ENCODE measurements around the gene RPS6KA2. TPM values are rescaled to one million over a fixed set of nuclear protein-coding genes. Genes with fewer than 3 reads are reported as not detected.

Gene RPS6KA2
- total RNA-seq, 4 donors from 2014 or later, result 22.7 to 55.9 (median 40.6) TPM

DNA sequence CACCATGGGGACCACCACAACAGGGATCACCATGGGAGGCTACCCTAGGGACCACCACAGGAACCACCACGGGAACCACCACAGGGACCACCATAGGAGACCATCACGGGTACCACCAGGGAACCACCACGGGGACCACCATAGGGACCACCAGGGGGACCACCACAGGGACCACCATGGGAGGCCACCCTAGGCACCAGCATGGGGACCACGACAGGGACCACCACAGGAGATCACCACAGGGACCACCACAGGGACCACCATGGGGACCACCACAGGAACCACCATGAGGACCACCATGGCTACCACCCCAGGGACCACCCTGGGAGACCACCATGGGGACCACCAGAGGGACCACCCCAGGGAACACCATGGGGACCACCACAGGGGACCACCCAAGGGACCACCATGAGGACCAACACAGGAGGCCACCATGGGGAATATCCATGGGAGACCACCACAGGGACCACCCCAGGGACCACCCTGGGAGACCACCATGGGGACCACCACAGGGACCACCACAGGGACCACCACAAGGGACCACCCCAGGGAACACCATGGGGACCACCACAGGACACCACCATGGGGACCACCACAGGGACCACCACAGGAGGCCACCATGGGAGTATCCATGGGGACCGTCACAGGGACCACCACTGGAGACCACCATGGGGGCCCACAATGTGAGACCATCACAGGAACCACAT lies 176.7 kb downstream of the RPS6KA2 start:
- no peak for DNase-seq (ENCODE audit: low spot score in 2 of 2)
- 70 to 100% methylated on average over 2 of the region's 5 CpGs for WGBS, 2 donors
- TF ChIP-seq POLR2A (IDR thresholded peaks at IDR 0.05), result no peak
- TF ChIP-seq, protein P1, sequence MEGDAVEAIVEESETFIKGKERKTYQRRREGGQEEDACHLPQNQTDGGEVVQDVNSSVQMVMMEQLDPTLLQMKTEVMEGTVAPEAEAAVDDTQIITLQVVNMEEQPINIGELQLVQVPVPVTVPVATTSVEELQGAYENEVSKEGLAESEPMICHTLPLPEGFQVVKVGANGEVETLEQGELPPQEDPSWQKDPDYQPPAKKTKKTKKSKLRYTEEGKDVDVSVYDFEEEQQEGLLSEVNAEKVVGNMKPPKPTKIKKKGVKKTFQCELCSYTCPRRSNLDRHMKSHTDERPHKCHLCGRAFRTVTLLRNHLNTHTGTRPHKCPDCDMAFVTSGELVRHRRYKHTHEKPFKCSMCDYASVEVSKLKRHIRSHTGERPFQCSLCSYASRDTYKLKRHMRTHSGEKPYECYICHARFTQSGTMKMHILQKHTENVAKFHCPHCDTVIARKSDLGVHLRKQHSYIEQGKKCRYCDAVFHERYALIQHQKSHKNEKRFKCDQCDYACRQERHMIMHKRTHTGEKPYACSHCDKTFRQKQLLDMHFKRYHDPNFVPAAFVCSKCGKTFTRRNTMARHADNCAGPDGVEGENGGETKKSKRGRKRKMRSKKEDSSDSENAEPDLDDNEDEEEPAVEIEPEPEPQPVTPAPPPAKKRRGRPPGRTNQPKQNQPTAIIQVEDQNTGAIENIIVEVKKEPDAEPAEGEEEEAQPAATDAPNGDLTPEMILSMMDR (IDR thresholded peaks at IDR 0.05), result no peak
- H3K4me3 ChIP-seq (ENCODE audit: low read depth, poor library complexity, severe bottlenecking), result no peak overlapping the region
- intact Hi-C loops (cut with DNase I; ENCODE audit: low total_unique reads), result no loop called here

DNA sequence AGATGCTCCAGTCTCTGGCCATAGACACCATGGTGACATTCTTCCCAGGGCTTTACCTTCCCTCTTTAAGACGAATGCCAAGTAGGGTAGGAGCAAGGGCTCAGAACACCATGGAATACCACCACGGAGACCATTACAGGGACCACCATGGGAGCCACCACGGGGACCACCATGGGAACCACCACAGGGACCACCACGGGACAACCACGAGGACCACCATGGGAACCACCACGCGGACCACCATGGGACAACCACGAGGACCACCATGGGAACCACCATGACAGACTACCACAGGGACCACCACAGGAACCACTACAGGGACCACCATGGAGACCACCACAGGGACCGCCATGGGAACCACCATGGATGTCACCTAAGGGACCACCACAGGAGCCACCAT lies 177.4 kb downstream of the RPS6KA2 start:
- no peak for TF ChIP-seq POLR2A (IDR thresholded peaks at IDR 0.05)
- TF ChIP-seq, protein P1 (IDR thresholded peaks at IDR 0.05), result no peak
- 93 to 95% methylated on average over 6 to 9 of the region's 9 CpGs for WGBS, 2 donors
- DNase-seq (ENCODE audit: low spot score in 2 of 2), result peak in 1 of 2 donors; percentile 54
- intact Hi-C loops (cut with DNase I; ENCODE audit: low total_unique reads), result no loop called here
- H3K4me3 ChIP-seq (ENCODE audit: low read depth, poor library complexity, severe bottlenecking), result no peak overlapping the region

DNA sequence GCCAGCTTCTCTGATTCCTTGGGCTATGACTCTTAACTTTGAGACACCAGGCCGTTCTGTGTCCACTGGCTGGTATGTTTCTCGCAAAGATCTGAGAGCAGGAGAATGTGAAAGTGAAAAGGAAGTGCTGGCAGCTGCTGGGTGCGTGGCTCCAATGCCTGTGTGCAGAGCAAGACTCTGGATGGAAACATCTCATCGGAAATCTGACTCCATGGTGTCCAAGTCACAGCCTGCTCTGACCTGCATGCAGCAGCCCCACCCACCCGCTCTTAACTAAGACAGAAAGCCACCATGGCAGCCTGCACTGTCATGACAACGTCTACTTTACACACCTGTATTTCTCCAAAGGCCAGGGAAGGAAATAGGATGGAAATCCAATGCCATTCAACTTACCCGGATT lies 178.0 kb downstream of the RPS6KA2 start:
- no peak overlapping the region for H3K4me3 ChIP-seq (ENCODE audit: low read depth, poor library complexity, severe bottlenecking)
- TF ChIP-seq, protein P1 (IDR thresholded peaks at IDR 0.05), result no peak
- TF ChIP-seq POLR2A (IDR thresholded peaks at IDR 0.05), result no peak
- DNase-seq (ENCODE audit: low spot score in 2 of 2), result peak in 1 of 2 donors; percentile 42
- 60 to 70% methylated on average over 7 of the region's 7 CpGs for WGBS, 2 donors
- intact Hi-C loops (cut with DNase I; ENCODE audit: low total_unique reads), result no loop called here

DNA sequence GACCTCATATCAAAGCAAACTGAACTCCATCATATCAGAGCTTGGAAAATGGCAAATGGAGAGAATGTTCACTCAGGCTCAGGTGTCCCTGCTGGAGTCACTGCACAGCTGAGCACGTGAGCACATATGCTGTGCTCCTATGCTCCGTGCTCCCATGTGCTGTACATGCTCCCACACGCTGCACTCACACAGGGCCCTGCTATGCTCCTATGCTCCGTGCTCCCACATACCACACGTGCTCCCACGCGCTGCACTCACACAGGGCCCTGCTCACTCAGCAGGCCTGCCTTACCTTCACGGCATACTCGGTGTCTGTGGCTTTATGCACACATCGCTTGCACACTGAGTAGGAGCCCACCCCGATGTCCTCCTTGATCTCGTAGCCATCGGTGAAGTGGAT lies 178.6 kb downstream of the RPS6KA2 start:
- WGBS, 2 donors, result 88% methylated on average over 13 of the region's 13 CpGs
- no peak for TF ChIP-seq POLR2A (IDR thresholded peaks at IDR 0.05)
- TF ChIP-seq, protein P1 (IDR thresholded peaks at IDR 0.05), result no peak
- no peak overlapping the region for H3K4me3 ChIP-seq (ENCODE audit: low read depth, poor library complexity, severe bottlenecking)
- intact Hi-C loops (cut with DNase I; ENCODE audit: low total_unique reads), result no loop called here
- DNase-seq (ENCODE audit: low spot score in 2 of 2), result peak in 1 of 2 donors; percentile 48

DNA sequence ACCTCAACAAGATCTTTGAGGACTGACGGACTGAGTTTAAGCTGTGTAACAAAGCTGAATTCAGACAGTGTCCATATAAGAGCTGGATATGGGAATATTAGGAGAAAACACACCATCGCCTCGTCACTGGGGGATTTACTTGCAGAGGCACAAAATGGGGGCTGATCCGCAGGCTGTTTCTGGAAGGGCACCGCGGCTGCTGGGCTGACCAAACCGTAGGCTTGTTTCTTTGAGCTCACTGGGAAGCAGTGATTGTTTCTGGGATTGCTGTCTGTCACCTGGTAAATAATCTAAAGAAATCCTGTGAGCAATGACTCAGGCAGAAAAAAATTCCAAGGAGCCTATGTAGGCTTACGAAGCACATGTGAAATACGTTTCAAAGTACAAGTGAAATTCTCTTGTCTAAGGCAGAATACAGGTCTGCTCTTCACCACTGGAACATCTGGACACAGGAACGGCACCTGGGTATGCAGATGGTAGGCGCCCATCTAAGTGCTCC lies 180.4 kb downstream of the RPS6KA2 start:
- intact Hi-C loops (cut with DNase I; ENCODE audit: low total_unique reads), result no loop called here
- H3K4me3 ChIP-seq (ENCODE audit: low read depth, poor library complexity, severe bottlenecking), result no peak overlapping the region
- TF ChIP-seq POLR2A (IDR thresholded peaks at IDR 0.05), result no peak
- TF ChIP-seq, protein P1 (IDR thresholded peaks at IDR 0.05), result no peak
- WGBS, 2 donors, result 95 to 96% methylated on average over 11 of the region's 11 CpGs
- no peak for DNase-seq (ENCODE audit: low spot score in 2 of 2)
